AG09309 (cell line): ENCODE measurements around the gene PRIMA1.

ENCODE experiments used
- DNase-seq: peaks from one replicate; pipeline ENCODE4 v3.0.0-alpha.2; 2010; ENCODE audit warnings: low read depth
- H3K4me3 ChIP-seq: 2 replicates; pipeline ENCODE4 v1.5.1; 2011; ENCODE audit warnings: mild to moderate bottlenecking, low read depth, low read length, moderate library complexity; ENCODE audit not compliant: control insufficient read depth
- CTCF ChIP-seq: IDR thresholded peaks from 2 replicates; pipeline ENCODE4 v1.5.1; 2011; ENCODE audit warnings: mild to moderate bottlenecking, low read depth, low read length, inconsistent platforms; ENCODE audit not compliant: insufficient read depth, control insufficient read depth; ENCODE audit errors: missing control alignments

Gene PRIMA1

GRCh38 chr14:93720981-93721483 is 67.3 kb downstream of the PRIMA1 start:
- TF ChIP-seq CTCF: no peak
- no peak for DNase-seq

GRCh38 chr14:93720076-93720815 is 68.0 kb downstream of the PRIMA1 start:
- DNase-seq: no peak
- no peak for TF ChIP-seq CTCF
- no peak overlapping the region for H3K4me3 ChIP-seq

More at GRCh38 chr14:93720981-93721483, 67.3 kb downstream of the PRIMA1 start:
- no peak overlapping the region for H3K4me3 ChIP-seq

GRCh38 chr14:93719256-93719655 is 69.0 kb downstream of the PRIMA1 start:
- no peak for DNase-seq
- no peak for TF ChIP-seq CTCF
- no peak overlapping the region for H3K4me3 ChIP-seq

GRCh38 chr14:93717668-93718320 is 70.5 kb downstream of the PRIMA1 start:
- no peak for DNase-seq
- no peak for TF ChIP-seq CTCF
- H3K4me3 ChIP-seq: no peak overlapping the region

- TF ChIP-seq CTCF: no peak
- no peak for DNase-seq
- no peak overlapping the region for H3K4me3 ChIP-seq
Observed at GRCh38 chr14:93716746-93717667, 71.3 kb downstream of the PRIMA1 start.

- no peak for DNase-seq
- TF ChIP-seq CTCF: no peak
- H3K4me3 ChIP-seq: no peak overlapping the region
Observed at GRCh38 chr14:93716002-93716745, 72.1 kb downstream of the PRIMA1 start.
